Muscle of back (tissue), 11 donors: ENCODE data around the gene CLEC2L. TPM values are rescaled to one million over a fixed set of nuclear protein-coding genes. Genes with fewer than 3 reads are reported as not detected.

Experiments used
- DNase-seq, 3 donors: peaks; one replicate each; pipeline versions ENCODE4 v3.0.0 to v3.0.0-alpha.2; 2013
- polyA plus RNA-seq, 10 donors: library from polyadenylated mRNA; unstranded; fragments of 120-200 nt; gene quantifications; one replicate each; pipeline ENCODE4 v1.2.1, GENCODE V29; 2013; ENCODE audit not compliant: insufficient read length in 10 of 10

The CLEC2L gene
- polyA plus RNA-seq, 10 donors, result 1.3 to 3.5 (median 2.0) TPM

GRCh38 chr7:139574618-139575337 lies 51.3 kb downstream of the CLEC2L start:
- no peak for DNase-seq

- no peak for DNase-seq
These were observed 51.8 kb downstream of the CLEC2L start for GRCh38 chr7:139575338-139575680.

- DNase-seq, result no peak
These were observed 52.9 kb downstream of the CLEC2L start for GRCh38 chr7:139576179-139576973.

GRCh38 chr7:139580435-139580834 lies 57.0 kb downstream of the CLEC2L start:
- DNase-seq, result no peak

GRCh38 chr7:139582130-139582650 lies 58.7 kb downstream of the CLEC2L start:
- no peak for DNase-seq

GRCh38 chr7:139582671-139583155 lies 59.2 kb downstream of the CLEC2L start:
- DNase-seq, result no peak

- DNase-seq, result no peak
These were observed 60.5 kb downstream of the CLEC2L start for GRCh38 chr7:139583826-139584553.

GRCh38 chr7:139585042-139585441 lies 61.6 kb downstream of the CLEC2L start:
- no peak for DNase-seq

- DNase-seq, result no peak
These were observed 62.8 kb downstream of the CLEC2L start for GRCh38 chr7:139586286-139586685.

GRCh38 chr7:139587535-139587934 lies 64.0 kb downstream of the CLEC2L start:
- no peak for DNase-seq

- DNase-seq, result peak; percentile 25 to 48 (median 33)
These were observed 65.1 kb downstream of the CLEC2L start for GRCh38 chr7:139588632-139589031.

- no peak for DNase-seq
These were observed 66.0 kb downstream of the CLEC2L start for GRCh38 chr7:139589474-139589873.

GRCh38 chr7:139591550-139592195 lies 68.2 kb downstream of the CLEC2L start:
- no peak for DNase-seq

GRCh38 chr7:139592801-139593461 lies 69.4 kb downstream of the CLEC2L start:
- no peak for DNase-seq

GRCh38 chr7:139594090-139594489 lies 70.6 kb downstream of the CLEC2L start:
- no peak for DNase-seq

Other genes starting within 250 kb of the CLEC2L start
- 10 to 100 TPM; 14.9 to 24.8 (median 17.8) TPM for gene FMC1, start 182.3 kb upstream of the CLEC2L start, polyA plus RNA-seq
- gene LUC7L2, start 163.8 kb upstream of the CLEC2L start, polyA plus RNA-seq, result 10 to 100 TPM; 46.4 to 94.0 (median 70.0) TPM
- 1 to 10 TPM in 1 of 10 donors, under 1 TPM in 3, not detected in 6; 0.05 to 1.9 (median 0.49) TPM for gene KLRG2, start 40.0 kb upstream of the CLEC2L start, polyA plus RNA-seq